GM12875 (cell line): ENCODE measurements around the gene VN1R4.
"Not testable (repeated sequence)": the region's sequence is repeated elsewhere in the genome, so short reads cannot be mapped to it uniquely, and the experiment has no call there.

ENCODE experiments used
- H3K4me3 ChIP-seq: one replicate; pipeline ENCODE4 v1.5.1; 2011; ENCODE audit warnings: low read depth, low read length, control low read depth
- TF ChIP-seq, protein P1 (sequence below): IDR thresholded peaks from 2 replicates; pipeline ENCODE4 v1.5.1; 2011; ENCODE audit warnings: low read depth, mild to moderate bottlenecking, control low read depth, inconsistent platforms, low read length, moderate library complexity, borderline replicate concordance; ENCODE audit not compliant: insufficient read depth

The VN1R4 gene

DNA sequence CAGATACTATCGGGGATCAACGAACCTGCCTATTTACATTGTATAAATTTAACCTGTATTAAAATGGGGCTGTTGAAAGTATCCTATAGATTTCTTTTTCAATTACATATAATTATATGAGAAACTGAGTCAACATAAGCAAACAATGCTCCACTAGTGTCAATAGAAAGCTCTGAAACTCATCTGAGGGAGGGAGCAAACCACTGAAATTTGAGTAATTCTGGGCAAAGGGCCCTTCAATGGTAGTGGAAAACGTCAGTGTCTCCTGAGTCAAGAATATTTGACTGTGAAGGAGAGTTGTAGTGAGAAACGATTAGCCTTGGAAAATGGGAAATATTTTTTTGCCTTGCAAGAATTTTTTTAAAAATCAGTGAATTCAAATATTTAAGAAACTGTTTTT, 17.6 kb upstream of the VN1R4 start:
- no peak overlapping the region for H3K4me3 ChIP-seq
- TF ChIP-seq, protein P1, sequence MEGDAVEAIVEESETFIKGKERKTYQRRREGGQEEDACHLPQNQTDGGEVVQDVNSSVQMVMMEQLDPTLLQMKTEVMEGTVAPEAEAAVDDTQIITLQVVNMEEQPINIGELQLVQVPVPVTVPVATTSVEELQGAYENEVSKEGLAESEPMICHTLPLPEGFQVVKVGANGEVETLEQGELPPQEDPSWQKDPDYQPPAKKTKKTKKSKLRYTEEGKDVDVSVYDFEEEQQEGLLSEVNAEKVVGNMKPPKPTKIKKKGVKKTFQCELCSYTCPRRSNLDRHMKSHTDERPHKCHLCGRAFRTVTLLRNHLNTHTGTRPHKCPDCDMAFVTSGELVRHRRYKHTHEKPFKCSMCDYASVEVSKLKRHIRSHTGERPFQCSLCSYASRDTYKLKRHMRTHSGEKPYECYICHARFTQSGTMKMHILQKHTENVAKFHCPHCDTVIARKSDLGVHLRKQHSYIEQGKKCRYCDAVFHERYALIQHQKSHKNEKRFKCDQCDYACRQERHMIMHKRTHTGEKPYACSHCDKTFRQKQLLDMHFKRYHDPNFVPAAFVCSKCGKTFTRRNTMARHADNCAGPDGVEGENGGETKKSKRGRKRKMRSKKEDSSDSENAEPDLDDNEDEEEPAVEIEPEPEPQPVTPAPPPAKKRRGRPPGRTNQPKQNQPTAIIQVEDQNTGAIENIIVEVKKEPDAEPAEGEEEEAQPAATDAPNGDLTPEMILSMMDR: no peak

DNA sequence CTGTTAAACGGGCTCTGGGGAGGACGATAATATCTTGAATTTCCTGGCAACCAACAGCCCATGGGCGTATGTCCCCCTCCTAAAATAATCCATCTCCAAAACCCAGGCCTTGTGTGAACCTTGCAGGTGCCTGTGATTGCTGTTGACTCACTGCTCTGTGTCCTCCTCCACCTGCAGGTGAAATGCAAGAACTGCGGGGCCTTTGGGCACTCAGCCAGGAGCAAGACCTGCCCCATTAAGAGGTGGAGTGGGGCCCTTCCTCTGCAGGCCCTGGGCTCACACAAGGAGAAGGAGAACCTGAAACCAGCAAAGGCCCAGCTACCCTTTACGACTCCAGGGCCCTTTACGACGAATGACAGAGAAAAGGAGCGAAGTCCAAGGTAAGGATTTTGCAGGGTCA, 14.4 kb upstream of the VN1R4 start:
- H3K4me3 ChIP-seq: not testable (repeated sequence)

DNA sequence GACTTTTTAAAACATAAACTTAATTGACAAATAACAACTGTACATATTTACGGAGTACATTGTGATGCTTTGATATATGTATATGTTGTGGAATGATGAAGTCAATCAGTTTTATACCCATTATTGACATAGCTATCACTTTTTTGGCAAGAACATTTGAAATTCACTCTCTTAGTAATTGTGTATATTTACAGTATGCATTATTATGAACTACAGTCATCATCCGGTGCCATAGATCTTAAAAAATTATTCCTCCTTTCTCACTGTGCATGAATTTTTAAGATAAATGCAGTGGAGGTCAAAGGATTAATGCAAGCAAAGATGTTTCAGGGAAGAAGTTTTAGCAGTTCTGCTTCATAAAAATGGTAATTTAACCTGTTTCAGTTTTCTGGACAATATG, 8.0 kb upstream of the VN1R4 start:
- H3K4me3 ChIP-seq: no peak overlapping the region
- TF ChIP-seq, protein P1: no peak

DNA sequence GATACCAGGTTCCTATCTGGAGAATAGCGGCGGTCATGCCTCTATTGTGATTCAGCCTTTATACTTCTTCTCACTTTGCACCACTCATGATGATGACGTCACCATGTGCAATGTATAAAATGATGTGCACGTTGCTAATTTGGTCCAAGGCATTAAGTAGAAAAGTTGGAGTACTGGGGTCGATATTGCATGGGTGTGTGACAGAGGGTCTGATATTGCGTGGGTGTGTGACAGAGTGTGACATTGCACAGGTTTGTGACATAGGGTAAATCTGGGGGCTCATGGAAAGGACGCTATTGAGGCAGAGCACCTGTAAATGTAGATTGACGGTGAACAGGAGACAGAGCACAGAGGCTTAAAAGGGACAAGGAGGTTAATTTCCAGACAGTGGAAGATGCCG, 4.5 kb upstream of the VN1R4 start:
- H3K4me3 ChIP-seq: no peak overlapping the region

DNA sequence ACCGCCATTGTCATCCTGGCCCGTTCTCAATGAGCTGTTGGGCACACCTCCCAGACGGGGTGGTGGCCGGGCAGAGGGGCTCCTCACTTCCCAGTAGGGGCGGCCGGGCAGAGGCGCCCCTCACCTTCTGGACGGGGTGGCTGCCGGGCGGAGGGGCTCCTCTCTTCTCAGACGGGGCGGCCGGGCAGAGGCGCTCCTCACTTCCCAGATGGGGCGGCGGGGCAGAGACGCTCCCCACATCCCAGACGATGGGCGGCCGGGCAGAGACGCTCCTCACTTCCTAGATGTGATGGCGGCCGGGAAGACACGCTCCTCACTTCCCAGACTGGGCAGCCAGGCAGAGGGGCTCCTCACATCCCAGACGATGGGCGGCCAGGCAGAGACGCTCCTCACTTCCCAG, 2.3 kb upstream of the VN1R4 start:
- not testable (repeated sequence) for H3K4me3 ChIP-seq

More for the DNA sequence above, 4.5 kb upstream of the VN1R4 start:
- TF ChIP-seq, protein P1: no peak

DNA sequence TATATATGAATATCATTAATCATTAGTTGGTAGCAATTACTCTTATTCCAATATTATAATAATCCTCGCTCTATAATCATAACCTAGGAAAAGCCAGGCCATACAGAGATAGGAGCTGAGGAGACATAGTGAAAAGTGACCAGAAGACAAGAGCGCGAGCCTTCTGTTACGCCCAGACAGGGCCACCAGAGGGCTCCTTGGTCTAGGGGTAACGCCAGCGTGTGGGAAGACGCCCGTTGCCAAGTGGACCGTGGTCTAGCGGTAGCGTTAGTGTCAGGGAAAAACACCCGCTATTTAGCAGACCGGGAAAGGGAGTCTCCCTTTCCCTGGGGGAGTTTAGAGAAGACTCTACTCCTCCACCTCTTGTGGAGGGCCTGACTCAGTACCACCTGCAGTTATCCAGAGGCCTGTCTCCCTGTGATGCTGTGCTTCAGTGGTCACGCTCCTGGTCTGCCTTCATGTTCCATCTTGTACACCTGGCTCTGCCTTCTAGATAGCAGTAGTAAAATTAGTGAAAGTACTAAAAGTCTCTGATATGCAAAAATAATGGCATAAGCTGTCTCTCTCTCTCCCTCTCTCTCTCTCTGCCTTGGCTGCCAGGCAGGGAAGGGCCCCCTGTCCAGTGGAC, 9.7 kb downstream of the VN1R4 start, which contains the start of gene VN1R2:
Gene VN1R2, plus strand, starts transcription at position 578 of the 628 bp plus-strand sequence. CDS start 84 bp downstream, outside the sequence.
- not testable (repeated sequence) for H3K4me3 ChIP-seq

DNA sequence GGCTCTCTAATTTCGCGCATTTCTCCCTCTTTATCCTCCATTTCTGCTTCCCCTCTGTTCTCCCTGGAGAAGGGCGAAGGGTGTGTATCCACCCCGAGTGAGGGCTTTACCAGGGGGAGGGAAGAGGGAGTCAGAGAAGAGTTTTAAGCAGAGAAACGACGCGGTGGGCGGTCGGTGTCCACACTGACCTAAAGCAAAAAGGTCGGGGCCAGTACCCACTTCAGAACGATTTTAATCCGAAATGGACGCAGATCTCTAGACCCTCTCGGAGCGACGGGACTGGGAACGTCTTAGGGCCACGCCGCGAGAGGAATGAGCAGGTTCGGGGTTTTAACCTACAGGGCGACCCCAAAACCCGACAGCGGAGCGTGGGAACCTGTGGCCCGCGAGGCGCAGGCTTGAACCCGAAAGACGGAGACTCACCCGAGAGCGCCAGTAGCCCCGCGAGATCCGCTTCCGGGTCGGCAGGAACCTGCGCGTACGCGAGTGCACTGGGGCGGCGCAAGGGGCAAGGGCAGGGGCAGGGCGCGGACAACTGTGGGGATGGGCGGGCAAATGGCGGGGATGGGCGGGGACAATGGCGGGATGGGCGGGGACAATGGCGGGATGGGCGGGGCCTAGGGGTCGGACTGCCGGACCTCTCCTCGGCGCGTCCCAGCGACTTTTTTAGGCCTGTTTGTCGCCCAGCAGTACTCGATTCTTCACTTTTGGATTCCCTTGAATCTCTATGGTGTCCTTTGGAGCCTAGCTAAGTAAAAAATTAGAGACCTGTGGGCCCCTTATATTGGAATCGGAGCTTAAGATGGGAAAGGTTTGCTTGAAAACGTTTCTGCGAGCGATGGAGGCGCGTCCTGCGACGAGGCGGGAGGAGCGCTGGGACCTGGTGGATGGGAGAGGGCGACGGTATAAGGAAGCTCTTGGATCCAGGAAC, 12.8 kb downstream of the VN1R4 start, which contains the start of gene ZNF677:
Gene ZNF677, minus strand, starts transcription at position 463 of the 931 bp plus-strand sequence. CDS start 3,323 bp downstream, outside the sequence.
- TF ChIP-seq, protein P1: no peak
- no peak within 1 kb of the TSS for H3K4me3 ChIP-seq

DNA sequence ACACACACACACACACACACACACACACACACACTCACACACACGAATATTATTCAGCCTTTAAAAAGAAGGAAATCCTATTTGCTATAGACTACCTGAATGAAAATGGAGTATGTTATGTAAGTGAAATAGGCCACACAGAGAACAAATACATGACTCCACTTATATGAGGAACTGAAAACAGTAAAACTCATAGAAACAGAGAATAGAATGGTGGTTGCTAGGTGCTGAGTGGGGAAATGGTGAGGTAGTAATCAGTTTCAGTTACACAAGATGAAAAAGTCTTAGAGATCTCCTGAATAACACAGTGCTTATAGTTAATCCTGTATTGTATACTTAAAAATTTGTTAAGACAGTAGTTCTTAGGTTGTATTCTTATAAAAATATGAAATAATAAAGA, 21.0 kb downstream of the VN1R4 start:
- H3K4me3 ChIP-seq: no peak overlapping the region
- TF ChIP-seq, protein P1: no peak
